Trophoblast cell (in vitro differentiated cells and primary cell): Measurements from ENCODE around the gene SPDYC.

Source experiments
- DNase-seq, 2 donors: peaks; one replicate each; pipeline ENCODE4 v3.0.0-alpha.2; 2016
- H2AFZ ChIP-seq: 2 replicates; pipeline ENCODE4 v1.6.1; 2013; ENCODE audit warnings: low read length, moderate library complexity, mild to moderate bottlenecking; ENCODE audit not compliant: insufficient read depth, poor library complexity
- H2AK5ac ChIP-seq: 2 replicates; pipeline ENCODE4 v1.6.1; 2013; ENCODE audit warnings: mild to moderate bottlenecking, low read length
- H2BK120ac ChIP-seq: 2 replicates; pipeline ENCODE4 v1.6.1; 2013; ENCODE audit warnings: low read length, mild to moderate bottlenecking, moderate library complexity; ENCODE audit not compliant: insufficient read depth, poor library complexity
- H2BK12ac ChIP-seq: 2 replicates; pipeline ENCODE4 v1.6.1; 2013; ENCODE audit warnings: mild to moderate bottlenecking, low read length, moderate library complexity
- H2BK5ac ChIP-seq: 2 replicates; pipeline ENCODE4 v1.6.1; 2013; ENCODE audit warnings: low read length, low read depth, moderate library complexity, mild to moderate bottlenecking; ENCODE audit not compliant: poor library complexity
- H3K14ac ChIP-seq: 2 replicates; pipeline ENCODE4 v1.6.1; 2013; ENCODE audit warnings: mild to moderate bottlenecking, low read length
- H3K18ac ChIP-seq: 2 replicates; pipeline ENCODE4 v1.6.1; 2013; ENCODE audit warnings: mild to moderate bottlenecking, low read length
- H3K23ac ChIP-seq: 2 replicates; pipeline ENCODE4 v1.6.1; 2013; ENCODE audit warnings: low read length
- H3K27ac ChIP-seq: 2 replicates; pipeline ENCODE4 v1.5.1; 2013; ENCODE audit warnings: low read depth, mild to moderate bottlenecking, inconsistent platforms, low read length, moderate library complexity
- H3K27me3 ChIP-seq: 2 replicates; pipeline ENCODE4 v1.6.1; 2013; ENCODE audit warnings: inconsistent platforms, mild to moderate bottlenecking, low read length, moderate library complexity; ENCODE audit not compliant: insufficient read depth
- H3K36me3 ChIP-seq, 2 experiments: 1 replicate in 1 of 2; 2 replicates in 1 of 2; pipeline ENCODE4 v1.6.1; 2013; ENCODE audit warnings: low read length in 2 of 2, mild to moderate bottlenecking in 2 of 2, moderate library complexity in 1 of 2; ENCODE audit not compliant: insufficient read depth in 2 of 2, control insufficient read depth in 1 of 2
- H3K4ac ChIP-seq: 2 replicates; pipeline ENCODE4 v1.6.1; 2013; ENCODE audit warnings: low read depth, mild to moderate bottlenecking, low read length, moderate library complexity
- H3K4me1 ChIP-seq, 2 experiments: 1 replicate in 1 of 2; 2 replicates in 1 of 2; pipeline ENCODE4 v1.6.1; 2013; ENCODE audit warnings: low read length in 2 of 2, mild to moderate bottlenecking in 2 of 2, moderate library complexity in 1 of 2; ENCODE audit not compliant: insufficient read depth in 2 of 2, control insufficient read depth in 1 of 2
- H3K4me2 ChIP-seq: 2 replicates; pipeline ENCODE4 v1.6.1; 2013; ENCODE audit warnings: inconsistent platforms, mild to moderate bottlenecking, low read length, moderate library complexity
- H3K4me3 ChIP-seq: 2 replicates; pipeline ENCODE4 v1.5.1; 2013; ENCODE audit warnings: mild to moderate bottlenecking, low read depth, low read length, inconsistent platforms
- H3K79me1 ChIP-seq: one replicate; pipeline ENCODE4 v1.6.1; 2013; ENCODE audit warnings: low read length
- H3K79me2 ChIP-seq: 2 replicates; pipeline ENCODE4 v1.6.1; 2013; ENCODE audit warnings: low read length, mild to moderate bottlenecking; ENCODE audit not compliant: control insufficient read depth, insufficient read depth, poor library complexity
- H3K9ac ChIP-seq: 2 replicates; pipeline ENCODE4 v1.6.1; 2013; ENCODE audit warnings: mild to moderate bottlenecking, low read length
- H3K9me3 ChIP-seq: 2 replicates; pipeline ENCODE4 v1.6.1; 2013; ENCODE audit warnings: low read depth, mild to moderate bottlenecking, control low read depth, inconsistent platforms, low read length; ENCODE audit not compliant: insufficient read depth
- H4K12ac ChIP-seq: 2 replicates; pipeline ENCODE4 v1.6.1; 2013; ENCODE audit warnings: low read depth, mild to moderate bottlenecking, low read length, moderate library complexity
- H4K8ac ChIP-seq: 2 replicates; pipeline ENCODE4 v1.6.1; 2013; ENCODE audit warnings: low read depth, mild to moderate bottlenecking, low read length, moderate library complexity
- H4K91ac ChIP-seq: one replicate; pipeline ENCODE4 v1.6.1; 2013; ENCODE audit warnings: low read depth, mild to moderate bottlenecking, low read length, moderate library complexity
- WGBS: extraction: QIAGEN DNeasy Blood & Tissue Kit; methylation state at CpG from one replicate; pipeline ENCODE4 v1.1.7; 2013; ENCODE audit warnings: missing lambda C conversion rate; ENCODE audit not compliant: insufficient read length, insufficient coverage; ENCODE audit errors: extremely low coverage; 5-methylcytosine and 5-hydroxymethylcytosine counted together

Gene SPDYC

GRCh38 chr11:65204143-65204542, 34.1 kb downstream of the SPDYC start:
- Histone ChIP-seq H2BK5ac (no peak overlapping the region), H3K79me2 (no peaks in the 10 kb centered on the region), H3K27me3 (no peaks in the 10 kb centered on the region), H3K27ac (no peak overlapping the region), H3K4me2 (no peak overlapping the region), H3K9ac (no peak overlapping the region), H3K79me1 (no peaks in the 10 kb centered on the region), H3K36me3 (peaks cover 46 to 57% of the 10 kb centered on the region in 2 experiments), H2AK5ac (no peak overlapping the region), H3K4me3 (no peak overlapping the region), H2BK120ac (no peak overlapping the region), H3K9me3 (no peaks in the 10 kb centered on the region), H4K12ac (no peak overlapping the region), H2BK12ac (no peak overlapping the region), H3K18ac (no peak overlapping the region), H3K4ac (no peak overlapping the region), H3K14ac (no peak overlapping the region), H4K91ac (no peak overlapping the region), H2AFZ (no peak overlapping the region), H3K23ac (no peak overlapping the region), H3K4me1 (no peaks in the 10 kb centered on the region), H4K8ac (no peak overlapping the region)
- WGBS, result no CpG with 5 or more reads among the region's 15 CpGs
- no peak for DNase-seq

- Histone ChIP-seq H3K9ac (no peak overlapping the region), H2BK120ac (no peak overlapping the region), H3K4me2 (no peak overlapping the region), H3K4me1 (no peaks in the 10 kb centered on the region), H4K8ac (no peak overlapping the region), H3K36me3 (peaks cover 54 to 65% of the 10 kb centered on the region in 2 experiments), H3K18ac (no peak overlapping the region), H3K4me3 (no peak overlapping the region), H4K12ac (no peak overlapping the region), H3K27me3 (no peaks in the 10 kb centered on the region), H2BK5ac (no peak overlapping the region), H3K79me2 (no peaks in the 10 kb centered on the region), H4K91ac (no peak overlapping the region), H3K14ac (no peak overlapping the region), H3K79me1 (no peaks in the 10 kb centered on the region), H3K23ac (no peak overlapping the region), H3K9me3 (no peaks in the 10 kb centered on the region), H2AK5ac (no peak overlapping the region), H3K27ac (no peak overlapping the region), H2BK12ac (no peak overlapping the region), H3K4ac (no peak overlapping the region), H2AFZ (no peak overlapping the region)
- no CpG with 5 or more reads among the region's 38 CpGs for WGBS
- peak in 1 of 2 donors; percentile 43 for DNase-seq
Measured at GRCh38 chr11:65204646-65205601, 34.9 kb downstream of the SPDYC start.

DNA sequence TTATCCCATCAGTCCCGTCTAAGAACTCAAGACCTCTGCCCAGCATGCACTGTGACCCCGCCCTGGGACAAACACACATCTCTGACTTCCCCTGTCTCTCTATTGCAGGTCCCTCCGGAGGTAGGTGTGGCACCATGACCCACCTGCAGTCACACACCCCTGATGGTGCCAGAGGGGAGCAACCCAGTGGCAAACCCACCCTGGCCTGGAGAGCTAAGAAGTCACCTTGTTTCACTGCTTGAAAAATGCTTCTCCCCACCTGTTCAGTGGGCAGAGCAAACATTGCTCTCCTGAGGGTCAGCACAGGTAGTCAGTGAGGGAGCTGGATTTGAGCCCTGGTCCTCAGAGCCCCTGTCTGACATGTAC, 35.6 kb downstream of the SPDYC start:
- no peaks in the 10 kb centered on the region for H3K27me3 ChIP-seq
- no peaks in the 10 kb centered on the region for H3K9me3 ChIP-seq
- no peak overlapping the region for H2BK5ac ChIP-seq
- no peak overlapping the region for H3K9ac ChIP-seq
- H3K36me3 ChIP-seq, result peaks cover 61 to 70% of the 10 kb centered on the region in 2 experiments
- H3K79me1 ChIP-seq, result no peaks in the 10 kb centered on the region
- no peak overlapping the region for H2BK120ac ChIP-seq
- H3K4me3 ChIP-seq, result no peak overlapping the region
- H3K4me2 ChIP-seq, result no peak overlapping the region
- no peaks in the 10 kb centered on the region for H3K4me1 ChIP-seq
- H3K79me2 ChIP-seq, result no peaks in the 10 kb centered on the region
- no peak overlapping the region for H3K23ac ChIP-seq
- H4K8ac ChIP-seq, result no peak overlapping the region
- H4K12ac ChIP-seq, result no peak overlapping the region
- no peak overlapping the region for H2AK5ac ChIP-seq
- H2AFZ ChIP-seq, result no peak overlapping the region
- no peak overlapping the region for H3K27ac ChIP-seq
- H3K14ac ChIP-seq, result no peak overlapping the region
- H4K91ac ChIP-seq, result no peak overlapping the region
- H2BK12ac ChIP-seq, result no peak overlapping the region
- no peak overlapping the region for H3K4ac ChIP-seq
- no peak for DNase-seq
- H3K18ac ChIP-seq, result no peak overlapping the region
- no CpG with 5 or more reads among the region's 3 CpGs for WGBS

GRCh38 chr11:65206441-65206841, 36.4 kb downstream of the SPDYC start:
- Histone ChIP-seq H3K79me1 (no peaks in the 10 kb centered on the region), H2AFZ (no peak overlapping the region), H3K27me3 (no peaks in the 10 kb centered on the region), H2BK12ac (no peak overlapping the region), H3K9ac (no peak overlapping the region), H2BK5ac (no peak overlapping the region), H3K4ac (no peak overlapping the region), H4K8ac (no peak overlapping the region), H3K4me3 (no peak overlapping the region), H2BK120ac (no peak overlapping the region), H3K36me3 (peaks cover 65 to 75% of the 10 kb centered on the region in 2 experiments), H3K9me3 (no peaks in the 10 kb centered on the region), H3K4me2 (no peak overlapping the region), H4K91ac (no peak overlapping the region), H3K18ac (no peak overlapping the region), H4K12ac (no peak overlapping the region), H3K23ac (no peak overlapping the region), H3K79me2 (no peaks in the 10 kb centered on the region), H3K14ac (no peak overlapping the region), H2AK5ac (no peak overlapping the region), H3K4me1 (no peaks in the 10 kb centered on the region), H3K27ac (no peak overlapping the region)
- WGBS, result no CpG with 5 or more reads among the region's 17 CpGs
- DNase-seq, result no peak
